WTC11 (cell line): ENCODE measurements around the gene HTRA2. TPM values are rescaled to one million over a fixed set of nuclear protein-coding genes. Genes with fewer than 3 reads are reported as not detected.

Source experiments
- ATAC-seq: fragments of 200-7000 bp; cut with Tn5 transposase; 2 replicates; pipeline ENCODE4 v1.10.0; 2021; ENCODE audit warnings: mild to moderate bottlenecking, moderate library complexity
- CTCF ChIA-PET: fragments of 300-600 bp; sonication (Branson Sonifier 250); formaldehyde crosslinking; loops from one replicate; lab custom pipeline; 2021; ENCODE audit warnings: antibody characterized with exemption; lab: Charles Lee
- POLR2A ChIA-PET: fragments of 350-600 bp; sonication (Branson Sonifier 250); formaldehyde crosslinking; loops from one replicate; lab custom pipeline; 2021; ENCODE audit warnings: antibody characterized with exemption; lab: Charles Lee
- DNase-seq: peaks from one replicate; pipeline ENCODE4 v3.0.0; 2021; ENCODE audit warnings: low spot score
- H3K27ac Mint-ChIP-seq: 2 replicates; pipeline ENCODE4 v1.8.0; 2021; ENCODE audit warnings: mixed read lengths
- H3K27me3 Mint-ChIP-seq: 2 replicates; pipeline ENCODE4 v1.8.0; 2021; ENCODE audit warnings: low read depth, mild to moderate bottlenecking, moderate library complexity, mixed read lengths
- H3K36me3 Mint-ChIP-seq: 2 replicates; pipeline ENCODE4 v1.8.0; 2021; ENCODE audit warnings: mixed read lengths
- H3K4me1 Mint-ChIP-seq: 2 replicates; pipeline ENCODE4 v1.8.0; 2022; ENCODE audit warnings: mixed read lengths
- H3K4me3 Mint-ChIP-seq: 2 replicates; pipeline ENCODE4 v1.8.0; 2021; ENCODE audit warnings: mild to moderate bottlenecking, moderate library complexity, mixed read lengths
- H3K9me3 Mint-ChIP-seq: 2 replicates; pipeline ENCODE4 v1.8.0; 2021; ENCODE audit warnings: mixed read lengths
- ATF1 ChIP-seq: sonication (generic); formaldehyde crosslinking; IDR thresholded peaks from 2 replicates; pipeline ENCODE4 v1.8.1; 2023; ENCODE audit warnings: mild to moderate bottlenecking, moderate library complexity, missing genetic modification reagents
- ATF3 ChIP-seq: sonication (generic); formaldehyde crosslinking; conservative IDR thresholded peaks from 2 replicates; pipeline ENCODE4 v1.8.1; 2022; ENCODE audit warnings: mild to moderate bottlenecking, missing genetic modification reagents
- CBFB ChIP-seq: sonication (generic); formaldehyde crosslinking; IDR thresholded peaks from 2 replicates; pipeline ENCODE4 v1.8.1; 2022; ENCODE audit warnings: mild to moderate bottlenecking, low read depth, missing genetic modification reagents
- CDX4 ChIP-seq: fragments of 250-450 bp; sonication (Bioruptor Pico); IDR thresholded peaks from 2 replicates; pipeline ENCODE4 v1.9.0; 2021; ENCODE audit warnings: moderate library complexity, mild to moderate bottlenecking, inconsistent platforms, borderline replicate concordance
- CREB1 ChIP-seq: sonication (generic); formaldehyde crosslinking; IDR thresholded peaks from 2 replicates; pipeline ENCODE4 v1.8.0; 2023; ENCODE audit warnings: mild to moderate bottlenecking, missing genetic modification reagents
- FOXJ3 ChIP-seq: sonication (generic); formaldehyde crosslinking; IDR thresholded peaks from 2 replicates; pipeline ENCODE4 v1.9.0; 2021; ENCODE audit warnings: missing genetic modification reagents, mild to moderate bottlenecking, borderline replicate concordance
- FOXP4 ChIP-seq: sonication (generic); formaldehyde crosslinking; IDR thresholded peaks from 2 replicates; pipeline ENCODE4 v1.8.0; 2022; ENCODE audit warnings: mild to moderate bottlenecking, missing genetic modification reagents
- HMGXB4 ChIP-seq: sonication (generic); formaldehyde crosslinking; IDR thresholded peaks from 2 replicates; pipeline ENCODE4 v1.8.1; 2023; ENCODE audit warnings: mild to moderate bottlenecking, moderate library complexity, missing genetic modification reagents
- KAT7 ChIP-seq: sonication (generic); formaldehyde crosslinking; IDR thresholded peaks from 2 replicates; pipeline ENCODE4 v1.8.1; 2023; ENCODE audit warnings: missing genetic modification reagents, mild to moderate bottlenecking, borderline replicate concordance
- MAX ChIP-seq: sonication (generic); formaldehyde crosslinking; IDR thresholded peaks from 2 replicates; pipeline ENCODE4 v1.8.0; 2022; ENCODE audit warnings: mild to moderate bottlenecking, missing genetic modification reagents
- MYBL2 ChIP-seq: sonication (generic); formaldehyde crosslinking; IDR thresholded peaks from 2 replicates; pipeline ENCODE4 v1.8.1; 2023; ENCODE audit warnings: mild to moderate bottlenecking, moderate library complexity, missing genetic modification reagents
- NR2C2 ChIP-seq: sonication (generic); formaldehyde crosslinking; IDR thresholded peaks from 2 replicates; pipeline ENCODE4 v1.8.0; 2022; ENCODE audit warnings: mild to moderate bottlenecking, missing genetic modification reagents
- PREB ChIP-seq: sonication (generic); formaldehyde crosslinking; IDR thresholded peaks from 2 replicates; pipeline ENCODE4 v1.8.1; 2022; ENCODE audit warnings: mild to moderate bottlenecking, missing genetic modification reagents, moderate library complexity, borderline replicate concordance
- SMAD3 ChIP-seq: sonication (generic); formaldehyde crosslinking; IDR thresholded peaks from 2 replicates; pipeline ENCODE4 v1.8.0; 2022; ENCODE audit warnings: missing genetic modification reagents, mild to moderate bottlenecking, borderline replicate concordance
- TP53 ChIP-seq: sonication (generic); formaldehyde crosslinking; IDR thresholded peaks from 2 replicates; pipeline ENCODE4 v1.8.1; 2023; ENCODE audit warnings: mild to moderate bottlenecking, missing genetic modification reagents
- USF1 ChIP-seq: sonication (generic); formaldehyde crosslinking; IDR thresholded peaks from 2 replicates; pipeline ENCODE4 v1.8.0; 2022; ENCODE audit warnings: mild to moderate bottlenecking, missing genetic modification reagents
- ZBTB21 ChIP-seq: sonication (generic); formaldehyde crosslinking; IDR thresholded peaks from 2 replicates; pipeline ENCODE4 v1.8.1; 2023; ENCODE audit warnings: mild to moderate bottlenecking, missing genetic modification reagents, borderline replicate concordance
- ZNF121 ChIP-seq: sonication (generic); formaldehyde crosslinking; IDR thresholded peaks from 2 replicates; pipeline ENCODE4 v1.8.0; 2023; ENCODE audit warnings: missing genetic modification reagents
- ZNF232 ChIP-seq: sonication (generic); formaldehyde crosslinking; IDR thresholded peaks from 2 replicates; pipeline ENCODE4 v1.8.0; 2022; ENCODE audit warnings: mild to moderate bottlenecking, missing genetic modification reagents
- ZNF416 ChIP-seq: fragments of 250-450 bp; sonication (Bioruptor Pico); IDR thresholded peaks from 2 replicates; pipeline ENCODE4 v1.9.0; 2021; ENCODE audit warnings: mild to moderate bottlenecking, inconsistent platforms
- ZNF425 ChIP-seq: fragments of 250-450 bp; sonication (Bioruptor Pico); conservative IDR thresholded peaks from 2 replicates; pipeline ENCODE4 v1.9.0; 2021; ENCODE audit warnings: mild to moderate bottlenecking
- ZNF512 ChIP-seq: sonication (generic); formaldehyde crosslinking; IDR thresholded peaks from 2 replicates; pipeline ENCODE4 v1.8.1; 2022; ENCODE audit warnings: missing genetic modification reagents, borderline replicate concordance
- total RNA-seq: library from RNA; stranded (reverse); gene quantifications from 3 replicates; pipeline ENCODE4 v1.2.3, GENCODE V29; 2021

HTRA2 gene
- total RNA-seq, 1 experiment from 2014 or later, result 30.0 TPM

- TF ChIP-seq FOXP4 (CRISPR knock-in tag) (peak; percentile 70; the same call in 1 of the 2 replicates), CREB1 (CRISPR knock-in tag) (no peak), ZBTB21 (CRISPR knock-in tag) (peak; percentile 78; the same call in 1 of the 2 replicates), ATF1 (CRISPR knock-in tag) (no peak), CDX4 (CRISPR knock-in tag) (no peak), PREB (CRISPR knock-in tag) (no peak), ZNF512 (CRISPR knock-in tag) (no peak), SMAD3 (CRISPR knock-in tag) (peak; percentile 43; the same call in 1 of the 2 replicates)
These were observed 31.8 kb upstream of the HTRA2 start (continued) for GRCh38 chr2:74497777-74498499.

GRCh38 chr2:74498500-74499266 is 31.1 kb upstream of the HTRA2 start:
- Mint-ChIP-seq H3K27ac (no peak overlapping the region), H3K27me3 (peaks cover 96% of the 10 kb centered on the region), H3K9me3 (no peaks in the 10 kb centered on the region), H3K36me3 (peaks cover 7% of the 10 kb centered on the region), H3K4me3 (peak overlapping the region; percentile 79), H3K4me1 (peaks cover 43% of the 10 kb centered on the region)
- CTCF ChIA-PET, result interaction anchor here (0.8 to 6.0 kb wide), 9 partner anchors 9 to 164 kb away, joined by 3 to 43 read pairs (median 3); partner anchors contain the start of genes CCDC142, TTC31 and WBP1
- DNase-seq, result peak; percentile 63
- POLR2A ChIA-PET, result interaction anchor here (1.0 to 1.5 kb wide), 3 partner anchors 15 to 60 kb away, joined by 3 to 4 read pairs (median 3); partner anchors contain the start of genes CCDC142 and TTC31
- peak; percentile 13 for ATAC-seq
- TF ChIP-seq FOXJ3 (CRISPR knock-in tag) (no peak), MYBL2 (CRISPR knock-in tag) (0 out of 2 replicates have a peak, but pooled peaks have one; percentile 20), ZNF232 (CRISPR knock-in tag) (no peak), ZNF121 (no peak), ATF3 (CRISPR knock-in tag) (no peak), CREB1 (CRISPR knock-in tag) (no peak), MAX (peak; percentile 90), ZNF425 (CRISPR knock-in tag) (no peak), NR2C2 (CRISPR knock-in tag) (no peak), ZNF416 (no peak), USF1 (CRISPR knock-in tag) (peak; percentile 38; the same call in 1 of the 2 replicates), HMGXB4 (no peak), KAT7 (0 out of 2 replicates have a peak, but pooled peaks have one; percentile 15), TP53 (CRISPR knock-in tag) (0 out of 2 replicates have a peak, but pooled peaks have one; percentile 45), CBFB (CRISPR knock-in tag) (peak; percentile 69; the same call in 1 of the 2 replicates)
